ENCODE data around the gene TNFAIP8L2.

DNA sequence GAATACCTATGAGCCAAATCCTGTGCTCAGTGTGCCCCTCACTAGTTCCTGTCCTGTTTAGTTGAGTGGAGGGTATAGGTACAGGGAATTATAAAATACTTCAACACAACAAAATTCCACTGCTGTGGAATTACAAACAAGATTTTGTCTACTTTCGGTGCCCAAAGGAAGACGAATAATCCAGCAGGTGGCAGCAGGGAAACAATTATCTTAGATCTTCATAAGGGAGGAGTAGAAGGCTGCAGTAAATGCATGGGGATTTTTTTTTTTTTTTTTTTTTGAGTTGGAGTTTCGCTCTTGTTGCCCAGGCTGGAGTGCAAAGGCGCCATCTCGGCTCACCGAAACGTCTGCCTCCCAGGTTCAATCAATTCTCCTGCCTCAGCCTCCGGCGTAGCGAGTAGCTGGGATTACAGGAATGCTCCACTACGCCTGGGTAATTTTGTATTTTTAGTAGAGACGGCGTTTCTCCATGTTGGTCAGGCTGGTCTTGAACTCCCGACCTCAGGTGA lies 39.9 kb downstream of the TNFAIP8L2 start:
- TF ChIP-seq, protein P1, sequence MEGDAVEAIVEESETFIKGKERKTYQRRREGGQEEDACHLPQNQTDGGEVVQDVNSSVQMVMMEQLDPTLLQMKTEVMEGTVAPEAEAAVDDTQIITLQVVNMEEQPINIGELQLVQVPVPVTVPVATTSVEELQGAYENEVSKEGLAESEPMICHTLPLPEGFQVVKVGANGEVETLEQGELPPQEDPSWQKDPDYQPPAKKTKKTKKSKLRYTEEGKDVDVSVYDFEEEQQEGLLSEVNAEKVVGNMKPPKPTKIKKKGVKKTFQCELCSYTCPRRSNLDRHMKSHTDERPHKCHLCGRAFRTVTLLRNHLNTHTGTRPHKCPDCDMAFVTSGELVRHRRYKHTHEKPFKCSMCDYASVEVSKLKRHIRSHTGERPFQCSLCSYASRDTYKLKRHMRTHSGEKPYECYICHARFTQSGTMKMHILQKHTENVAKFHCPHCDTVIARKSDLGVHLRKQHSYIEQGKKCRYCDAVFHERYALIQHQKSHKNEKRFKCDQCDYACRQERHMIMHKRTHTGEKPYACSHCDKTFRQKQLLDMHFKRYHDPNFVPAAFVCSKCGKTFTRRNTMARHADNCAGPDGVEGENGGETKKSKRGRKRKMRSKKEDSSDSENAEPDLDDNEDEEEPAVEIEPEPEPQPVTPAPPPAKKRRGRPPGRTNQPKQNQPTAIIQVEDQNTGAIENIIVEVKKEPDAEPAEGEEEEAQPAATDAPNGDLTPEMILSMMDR (IDR thresholded peaks at IDR 0.05): peak; percentile 32 to 78 (median 66)
- no peak for TF ChIP-seq POLR2A (IDR thresholded peaks at IDR 0.05)

Measured in adrenal gland (tissue), 5 donors.